SK-N-SH (cell line): ENCODE results near the gene NDUFS8.

Experiments used
- CTCF ChIP-seq: fragments of 200-600 bp; sonication (generic); IDR thresholded peaks from 2 replicates; pipeline ENCODE4 v1.6.1; 2017; ENCODE audit warnings: antibody characterized with exemption, mild to moderate bottlenecking, moderate library complexity
- MXI1 ChIP-seq: IDR thresholded peaks from 2 replicates; pipeline ENCODE4 v1.6.1; 2012; ENCODE audit warnings: mild to moderate bottlenecking, low read depth, low read length, improper control_type of control experiment
- PBX3 ChIP-seq: IDR thresholded peaks from 2 replicates; pipeline ENCODE4; 2012
- POLR2AphosphoS5 ChIP-seq: IDR thresholded peaks from 2 replicates; pipeline ENCODE4 v1.6.1; 2012; ENCODE audit warnings: low read depth, low read length
- USF1 ChIP-seq: IDR thresholded peaks from 2 replicates; pipeline ENCODE4 v1.4.0; 2012; ENCODE audit warnings: low read depth, borderline replicate concordance
- YY1 ChIP-seq: IDR thresholded peaks from 2 replicates; pipeline ENCODE4 v1.4.0; 2012; ENCODE audit warnings: low read depth, mild to moderate bottlenecking

- no peak for TF ChIP-seq YY1
- no peak for TF ChIP-seq MXI1
- TF ChIP-seq USF1 = no peak
- no peak for TF ChIP-seq CTCF
- no peak for TF ChIP-seq PBX3
- no peak for TF ChIP-seq POLR2AphosphoS5
Measured at GRCh38 chr11:68040957-68041591, 10.6 kb downstream of the NDUFS8 start.
